ENCODE measurements around the gene ERLEC1.
A peak's percentile ranks its signal among the peaks of the same experiment; 100 is the strongest.
"Not testable (repeated sequence)": the region's sequence is repeated elsewhere in the genome, so short reads cannot be mapped to it uniquely, and the experiment has no call there.

Gene ERLEC1

DNA sequence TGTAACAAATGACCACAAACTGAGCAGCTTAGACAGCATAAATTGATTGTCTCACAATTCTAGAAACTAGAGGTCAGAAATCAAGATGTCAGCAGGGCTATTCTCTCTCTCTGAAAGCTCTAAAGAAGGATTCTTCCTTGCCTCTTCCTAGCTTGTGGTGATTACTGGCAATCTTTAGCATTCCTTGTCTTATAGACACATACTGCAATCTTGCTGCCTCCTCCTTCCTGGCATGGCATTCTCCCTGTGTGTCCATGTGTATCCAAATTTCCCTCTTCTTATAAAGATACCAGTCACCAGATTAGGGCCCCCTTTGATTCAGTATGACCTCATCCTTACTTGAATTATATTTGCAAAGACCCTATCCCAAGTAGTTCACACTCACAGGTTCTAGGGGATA lies 2.4 kb upstream of the ERLEC1 start:
- DNase-seq: no peak

DNA sequence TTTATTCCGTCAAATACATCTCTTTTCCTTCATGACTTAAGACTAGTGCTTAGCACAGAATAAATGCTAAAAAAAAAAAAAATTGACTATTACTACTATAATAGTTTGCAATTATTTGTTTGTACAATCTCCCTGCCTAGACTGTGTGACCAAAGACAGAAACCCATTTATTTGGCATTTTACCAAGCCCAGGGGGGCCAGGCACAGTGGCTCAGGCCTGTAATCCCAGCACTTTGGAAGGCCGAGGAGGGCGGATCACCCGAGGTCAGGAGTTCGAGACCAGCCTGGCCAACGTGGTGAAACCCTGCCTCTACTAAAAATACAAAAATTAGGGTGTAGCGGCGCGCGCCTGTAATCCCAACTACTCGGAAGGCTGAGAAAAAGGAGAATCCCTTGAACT lies 1.5 kb upstream of the ERLEC1 start:
- DNase-seq: no peak

DNA sequence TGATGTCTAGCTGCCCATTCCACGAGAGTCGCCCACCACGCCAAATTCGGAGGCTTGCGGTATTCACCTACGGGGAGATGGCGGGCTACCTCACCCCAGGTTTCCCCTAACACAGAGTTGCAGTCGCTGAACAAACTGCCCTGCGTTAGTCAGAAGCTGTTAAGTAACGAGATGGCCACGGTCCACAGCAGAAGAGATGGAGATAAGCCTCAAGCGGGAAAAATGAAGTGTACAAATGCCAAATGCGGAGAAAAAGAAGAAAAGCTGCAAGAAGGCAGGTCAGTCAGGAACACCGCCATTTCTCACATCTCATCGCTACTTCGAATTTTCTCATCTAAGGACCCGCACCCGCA lies 516 bp upstream of the ERLEC1 start:
- peak; percentile 20 for DNase-seq

DNA sequence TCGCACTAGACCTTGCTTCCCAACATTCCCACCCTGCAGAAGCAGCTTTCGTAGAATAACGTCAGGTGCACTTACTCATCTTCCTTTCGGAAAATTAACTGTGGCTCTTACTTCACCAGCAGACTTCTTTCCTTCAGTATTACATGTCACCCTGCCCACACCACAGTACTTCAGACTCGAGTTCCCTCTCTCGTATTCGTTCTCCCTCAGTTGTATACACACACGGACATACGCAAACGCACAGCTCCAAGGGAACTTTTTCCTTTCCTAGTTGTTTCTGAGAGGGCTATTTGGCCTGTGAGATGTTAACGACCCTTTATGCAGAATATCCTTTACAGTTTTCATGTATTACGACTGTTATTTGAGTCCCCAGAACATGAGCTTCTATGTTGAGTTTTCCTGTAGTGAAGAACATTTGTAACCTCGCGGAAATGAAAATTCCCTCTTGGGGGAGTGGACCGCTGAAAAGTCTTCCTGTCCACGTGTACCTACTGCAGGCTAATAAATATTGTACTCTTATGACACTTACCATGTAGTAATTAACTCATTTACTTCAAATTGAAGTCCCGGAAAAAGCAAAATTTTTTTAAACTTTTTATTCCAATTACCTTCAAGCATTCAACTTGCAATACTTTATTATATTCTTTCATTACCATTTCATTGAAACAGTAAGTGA lies 908 bp downstream of the ERLEC1 start:
- DNase-seq: no peak

DNA sequence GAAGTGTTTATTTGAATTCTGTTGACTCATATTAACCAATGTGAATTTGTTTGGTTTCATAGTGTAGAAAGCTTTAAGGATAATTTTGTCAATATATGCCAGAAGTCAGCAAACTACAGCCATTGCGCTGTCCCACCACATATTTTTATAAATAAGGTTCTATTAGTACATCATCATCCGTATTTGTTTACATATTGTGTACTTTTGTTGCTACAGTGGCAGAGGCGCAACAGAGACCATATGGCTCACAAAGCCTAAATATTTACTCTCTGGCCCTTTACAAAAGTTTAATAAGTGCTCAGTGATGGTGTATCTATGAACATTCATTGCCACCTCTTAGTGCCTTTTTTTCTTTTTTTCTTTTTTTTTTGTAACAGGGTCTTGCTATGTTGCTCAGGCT lies 6.4 kb downstream of the ERLEC1 start:
- DNase-seq: no peak

DNA sequence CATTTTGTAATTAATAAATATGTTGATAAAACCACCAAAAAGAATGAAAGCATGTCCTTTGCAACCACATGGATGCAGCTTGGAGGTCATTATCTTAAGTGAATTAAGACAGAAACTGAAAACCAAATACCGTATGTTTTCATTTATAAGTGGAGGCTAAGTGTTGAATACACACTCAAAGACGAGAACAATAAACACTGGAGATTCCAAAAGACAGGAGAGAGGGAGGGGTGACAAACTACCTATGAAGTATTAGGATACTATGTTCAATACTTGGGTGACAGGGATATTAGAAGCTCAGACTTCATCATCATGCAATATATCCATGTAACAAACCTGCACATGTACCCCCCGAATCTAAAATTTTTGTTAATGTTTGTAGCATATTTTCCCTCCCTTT lies 7.0 kb downstream of the ERLEC1 start:
- no peak for DNase-seq

DNA sequence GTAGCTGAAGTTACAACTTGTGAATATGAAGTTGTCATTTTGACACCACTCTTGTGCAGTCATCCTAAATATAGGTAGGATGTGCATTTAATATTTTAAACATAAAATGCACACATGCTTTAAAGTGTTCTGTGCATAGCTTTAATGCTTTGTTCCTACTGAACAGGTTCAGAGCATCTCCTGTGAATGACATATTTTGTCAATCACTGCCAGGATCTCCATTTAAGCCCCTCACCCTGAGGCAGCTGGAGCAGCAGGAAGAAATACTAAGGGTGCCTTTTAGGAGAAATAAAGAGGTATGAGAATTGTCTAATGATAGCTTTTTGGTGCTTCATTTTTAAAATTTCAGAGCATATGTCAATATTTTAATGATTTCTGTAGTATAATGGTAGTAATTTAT lies 14.7 kb downstream of the ERLEC1 start:
- no peak for DNase-seq

DNA sequence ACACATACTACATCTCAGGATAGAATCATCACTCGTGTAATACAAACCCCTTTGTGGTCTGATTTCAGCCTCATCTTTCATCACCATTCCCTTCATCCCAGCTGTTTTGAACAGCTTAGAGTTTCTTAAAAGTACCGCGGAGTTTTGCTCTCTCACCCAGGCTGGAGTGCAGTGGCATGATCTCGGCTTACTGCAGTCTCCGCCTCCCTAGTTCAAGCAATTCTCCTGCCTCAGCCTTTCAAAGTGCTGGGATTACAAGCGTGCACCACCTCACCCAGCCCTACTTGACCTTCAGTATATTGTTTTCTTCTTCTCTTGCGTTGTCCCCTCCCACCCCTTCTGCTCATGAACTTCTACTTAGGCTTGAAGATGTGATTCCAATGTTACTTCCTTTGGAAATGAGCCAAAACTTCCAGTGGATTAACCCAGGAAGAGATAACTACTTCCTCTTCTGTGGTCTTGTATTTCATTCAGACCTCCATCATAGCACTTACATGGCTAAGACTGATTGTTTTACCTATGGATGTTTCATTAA lies 15.8 kb downstream of the ERLEC1 start:
- DNase-seq: no peak

DNA sequence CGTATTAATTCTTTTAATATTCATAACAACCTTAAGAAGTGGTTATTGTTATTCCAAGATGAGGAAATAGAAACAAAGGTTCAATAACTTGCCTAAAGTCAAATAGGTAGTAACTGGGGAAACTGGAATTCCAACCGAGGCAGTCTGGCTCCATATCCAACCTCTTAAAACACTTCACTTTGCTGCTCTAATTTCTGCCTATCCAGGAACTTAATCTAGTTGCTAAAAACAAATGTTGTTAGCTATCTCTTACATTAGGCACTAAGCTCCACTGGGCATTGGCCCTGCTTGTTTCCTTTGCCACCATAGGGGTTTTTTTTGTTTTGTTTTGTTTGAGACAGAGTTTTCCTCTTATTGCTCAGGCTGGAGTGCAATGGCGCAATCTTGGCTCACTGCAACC lies 24.8 kb downstream of the ERLEC1 start:
- no peak for DNase-seq

DNA sequence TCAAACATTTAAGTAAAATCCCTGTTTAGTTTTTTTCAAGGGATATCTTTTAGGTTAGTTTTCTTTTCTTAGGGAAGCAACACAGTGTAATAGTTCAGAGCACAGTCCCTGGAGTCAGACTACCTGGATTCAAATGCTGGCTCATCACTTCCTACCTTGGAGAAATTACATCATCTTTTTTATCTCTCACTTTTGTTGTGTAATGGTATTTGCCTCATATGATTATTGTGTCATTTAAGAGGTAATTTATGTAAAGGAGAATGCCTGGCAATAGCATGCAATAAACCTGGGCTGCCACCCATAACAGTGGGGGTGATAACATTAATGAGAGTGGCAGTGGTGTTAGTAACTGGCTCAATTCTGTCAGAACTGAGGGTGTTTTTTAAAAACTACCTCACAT lies 26.3 kb downstream of the ERLEC1 start:
- no peak for DNase-seq

DNA sequence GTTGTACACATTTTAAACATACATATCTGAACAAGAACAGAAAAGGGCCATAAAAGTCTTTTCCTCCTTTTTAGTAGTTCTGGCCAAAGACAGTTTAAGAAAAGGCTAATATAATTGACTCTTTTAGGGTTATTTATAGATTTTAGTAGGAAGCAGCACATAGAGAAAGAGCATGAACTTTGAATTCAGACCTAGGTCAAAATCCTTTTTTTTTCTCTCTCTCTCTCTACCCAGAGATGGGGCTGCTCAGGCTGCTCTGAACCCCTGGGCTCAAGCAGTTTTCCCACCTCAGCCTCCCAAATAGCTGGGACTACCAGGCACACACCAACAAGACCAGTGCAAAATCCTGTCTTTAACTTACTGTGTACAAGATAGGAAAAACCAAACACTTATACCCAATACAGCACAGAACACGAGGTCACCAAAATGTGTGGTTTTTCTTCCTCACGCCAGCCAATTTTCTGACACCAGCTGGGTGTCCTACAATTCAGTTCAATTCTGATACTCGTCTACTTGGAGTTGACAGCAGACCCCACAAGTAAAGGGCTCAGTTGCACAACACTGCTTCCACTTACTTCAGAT lies 32.1 kb downstream of the ERLEC1 start:
- DNase-seq: no peak

DNA sequence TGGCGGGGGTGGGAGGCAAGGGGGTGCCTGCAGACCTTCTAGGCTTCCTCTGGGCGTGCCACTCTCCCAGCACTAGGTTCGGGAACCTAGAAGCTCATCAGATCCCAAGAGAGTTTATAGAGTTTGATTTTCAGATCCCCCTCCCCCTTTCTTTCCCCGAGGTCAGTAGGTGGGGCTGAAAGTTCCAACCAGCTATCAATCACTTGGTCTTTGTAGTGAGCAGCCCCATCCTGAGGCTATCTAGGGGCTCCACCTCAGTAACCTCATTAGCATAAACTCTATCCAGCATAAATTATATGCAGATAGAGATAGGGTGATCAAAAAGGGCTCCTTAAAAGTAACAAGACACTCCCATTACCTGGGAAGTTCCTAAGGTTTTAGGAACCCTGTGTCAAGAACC lies 32.8 kb downstream of the ERLEC1 start:
- DNase-seq: no peak

DNA sequence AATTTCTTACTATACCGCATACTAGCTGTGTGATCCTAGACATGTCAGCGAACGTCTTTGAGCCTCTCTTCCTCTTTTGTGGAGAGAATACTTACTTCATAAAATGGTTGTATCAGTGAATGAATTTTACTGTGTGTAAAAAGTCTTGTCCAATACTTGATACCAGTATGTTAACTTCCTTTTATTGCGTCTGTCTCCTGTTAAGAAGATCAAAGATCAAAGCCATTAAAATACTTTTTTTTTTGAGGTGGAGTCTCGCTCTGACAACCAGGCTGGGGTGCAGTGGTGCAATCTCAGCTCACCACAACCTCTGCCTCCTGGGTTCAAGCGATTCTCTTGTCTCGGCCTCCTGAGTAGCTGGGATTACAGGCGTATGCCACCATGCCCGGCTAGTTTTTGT lies 33.2 kb downstream of the ERLEC1 start:
- no peak for DNase-seq

DNA sequence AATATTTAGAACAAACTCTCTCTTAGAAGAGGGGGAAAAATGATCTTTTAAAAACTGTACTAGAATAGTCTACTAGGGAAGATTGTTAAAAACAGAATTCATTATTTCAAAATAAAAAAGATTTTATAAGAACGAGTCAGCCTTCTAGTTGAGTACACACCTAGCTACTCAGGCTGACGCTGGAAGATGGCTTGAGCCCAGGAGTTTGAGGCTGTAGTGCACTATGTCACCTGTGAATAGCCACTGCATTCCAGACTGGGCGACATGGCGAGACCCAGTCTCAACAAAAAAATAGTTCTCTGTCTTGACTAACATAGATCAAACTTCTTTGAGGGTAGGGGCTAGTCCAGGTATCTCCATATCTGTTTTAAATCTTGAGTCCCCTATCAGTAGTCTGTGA lies 33.9 kb downstream of the ERLEC1 start:
- no peak for DNase-seq

DNA sequence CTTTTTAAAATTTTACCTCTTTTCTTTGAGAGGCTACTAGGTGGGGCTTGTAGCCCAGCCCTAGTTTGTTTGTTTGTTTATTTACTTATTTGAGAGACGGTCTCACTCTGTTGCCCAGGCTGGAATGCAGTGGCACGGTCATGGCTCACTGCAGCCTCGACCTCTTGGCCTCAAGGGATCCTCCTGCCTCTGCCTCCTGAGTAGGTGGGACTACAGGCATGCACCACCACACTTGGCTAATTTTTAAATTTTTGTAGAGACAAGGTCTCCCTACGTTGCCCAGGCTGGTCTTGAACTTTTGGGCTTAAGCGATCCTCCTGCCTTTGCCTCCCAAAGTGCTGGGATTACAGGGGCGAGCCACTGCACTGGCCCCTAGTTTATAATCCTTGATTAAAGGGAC lies 35.0 kb downstream of the ERLEC1 start:
- DNase-seq: no peak

DNA sequence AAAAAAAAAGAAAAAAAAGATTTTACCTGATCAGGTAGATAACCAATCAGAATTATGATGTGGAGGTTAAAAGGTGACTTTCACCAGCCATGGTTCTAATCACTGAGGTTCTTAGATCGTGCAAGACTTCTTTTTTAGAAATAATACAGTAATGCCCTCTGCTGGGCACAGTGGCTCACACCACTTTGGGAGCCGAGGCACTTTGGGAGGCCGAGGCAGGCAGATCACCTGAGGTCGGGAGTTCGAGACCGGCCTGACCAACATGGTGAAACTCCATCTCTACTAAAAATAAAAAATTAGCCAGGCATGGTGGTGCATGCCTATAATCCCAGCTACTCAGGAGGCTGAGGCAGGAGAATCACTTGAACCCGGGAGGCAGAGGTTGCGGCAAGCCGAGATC lies 36.8 kb downstream of the ERLEC1 start:
- DNase-seq: peak; percentile 15

DNA sequence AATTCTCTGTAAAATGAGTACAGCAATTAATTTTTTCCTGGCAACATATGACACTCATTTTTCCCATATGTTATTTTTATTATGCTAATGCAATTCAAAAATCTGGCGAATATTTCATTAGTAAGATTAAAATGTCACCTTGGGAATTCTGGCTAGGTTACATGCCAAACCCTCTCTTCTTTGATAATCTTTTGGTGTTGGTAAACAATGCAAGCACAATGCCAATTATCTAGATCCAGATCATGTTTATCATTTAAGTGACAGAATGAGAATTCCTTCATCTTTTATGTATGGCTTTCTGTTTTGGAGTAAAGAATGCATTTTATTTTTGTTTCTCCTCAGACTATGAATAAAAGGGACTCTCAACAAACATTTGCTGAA lies 39.2 kb downstream of the ERLEC1 start:
- no peak for DNase-seq

DNA sequence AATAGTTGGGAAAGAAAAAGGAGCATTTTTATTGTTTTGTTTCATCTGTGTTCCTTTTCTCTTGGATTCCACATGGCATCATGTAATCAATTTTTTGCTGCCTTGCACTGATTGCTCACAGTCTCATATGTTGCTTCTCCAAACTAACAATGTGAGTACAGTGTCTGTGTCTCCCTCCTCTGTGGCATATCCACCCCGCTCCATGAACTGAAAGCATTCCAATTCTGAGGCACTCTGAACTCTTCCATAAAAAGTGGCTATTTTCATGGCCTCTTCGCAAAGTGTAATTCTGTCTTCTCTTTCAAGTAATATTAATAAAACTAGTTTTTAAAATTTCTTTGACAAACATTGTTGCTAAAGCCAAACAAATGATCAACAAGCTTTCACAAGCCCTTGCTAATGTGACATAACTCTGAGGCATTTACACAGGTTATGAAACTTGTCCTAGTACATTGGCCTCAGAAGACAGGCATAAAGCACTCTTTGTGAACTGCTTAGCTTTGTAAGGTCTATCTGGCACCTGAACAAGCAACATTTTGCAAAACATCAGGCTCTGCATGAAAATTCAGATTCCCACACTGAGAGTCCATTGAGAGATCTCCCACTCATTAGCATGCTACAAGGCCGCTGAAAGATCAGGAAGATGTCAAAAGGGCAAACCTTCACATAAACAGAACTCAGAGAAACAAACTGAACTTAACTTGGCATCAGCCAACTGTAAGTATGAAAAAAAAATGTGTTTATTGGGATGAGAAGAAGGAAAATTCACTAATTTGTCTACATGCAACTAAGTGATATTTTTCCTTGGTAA lies 39.9 kb downstream of the ERLEC1 start:
- DNase-seq: no peak

DNA sequence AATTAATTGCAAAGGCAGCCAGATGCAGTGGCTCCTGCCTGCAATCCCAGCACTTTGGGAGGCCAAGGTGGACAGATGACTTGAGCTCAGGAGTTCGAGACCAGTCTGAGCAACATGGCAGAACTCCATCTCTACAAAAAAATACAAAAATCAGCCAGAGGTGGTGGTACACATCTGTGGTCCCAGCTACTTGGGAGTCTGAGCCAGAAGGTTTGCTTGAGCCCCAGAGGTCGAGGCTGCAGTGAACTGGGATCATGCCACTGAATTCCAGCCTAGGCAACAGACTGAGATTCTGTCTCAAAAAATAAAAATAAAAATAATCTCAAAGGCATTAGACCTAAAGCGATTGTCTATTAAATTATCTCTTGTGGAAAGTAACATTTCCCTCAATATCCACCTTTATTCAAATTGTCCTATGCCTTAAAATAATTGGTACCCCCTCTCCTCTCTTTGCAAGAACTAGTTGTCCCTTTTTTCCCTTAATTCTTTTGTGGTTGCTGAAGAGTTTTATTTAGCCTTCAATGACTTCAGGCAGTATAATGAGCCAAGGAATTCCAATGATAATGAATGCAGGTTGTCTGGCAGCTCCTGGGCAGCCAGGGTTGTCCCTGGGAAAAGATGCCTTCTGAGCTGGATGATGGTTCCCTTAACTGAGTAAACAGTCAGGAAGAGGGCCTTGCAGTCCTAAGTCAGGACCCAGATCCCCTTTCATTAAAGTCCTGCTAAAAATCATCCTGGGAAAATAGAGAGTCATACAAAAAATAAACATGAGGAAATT lies 40.7 kb downstream of the ERLEC1 start:
- no peak for DNase-seq

DNA sequence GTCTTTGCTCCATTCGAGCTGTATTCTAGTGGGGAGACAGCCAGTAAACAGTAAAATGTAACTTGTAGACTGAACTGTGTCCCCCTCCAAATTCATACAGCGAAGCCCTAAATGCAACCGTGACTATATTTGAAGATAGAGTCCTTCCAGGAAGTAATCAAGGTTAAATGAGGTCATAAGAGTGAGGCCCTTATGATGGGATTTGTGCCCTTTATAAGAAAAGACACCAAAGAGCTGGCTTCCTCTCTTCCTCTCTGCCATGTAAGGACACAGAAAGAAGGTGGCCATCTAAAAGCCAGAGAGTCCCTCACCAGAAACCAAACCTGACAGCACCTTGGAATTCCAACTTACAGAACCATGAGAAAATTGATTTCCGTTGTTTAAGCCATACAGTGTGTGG lies 41.5 kb downstream of the ERLEC1 start:
- no peak for DNase-seq

DNA sequence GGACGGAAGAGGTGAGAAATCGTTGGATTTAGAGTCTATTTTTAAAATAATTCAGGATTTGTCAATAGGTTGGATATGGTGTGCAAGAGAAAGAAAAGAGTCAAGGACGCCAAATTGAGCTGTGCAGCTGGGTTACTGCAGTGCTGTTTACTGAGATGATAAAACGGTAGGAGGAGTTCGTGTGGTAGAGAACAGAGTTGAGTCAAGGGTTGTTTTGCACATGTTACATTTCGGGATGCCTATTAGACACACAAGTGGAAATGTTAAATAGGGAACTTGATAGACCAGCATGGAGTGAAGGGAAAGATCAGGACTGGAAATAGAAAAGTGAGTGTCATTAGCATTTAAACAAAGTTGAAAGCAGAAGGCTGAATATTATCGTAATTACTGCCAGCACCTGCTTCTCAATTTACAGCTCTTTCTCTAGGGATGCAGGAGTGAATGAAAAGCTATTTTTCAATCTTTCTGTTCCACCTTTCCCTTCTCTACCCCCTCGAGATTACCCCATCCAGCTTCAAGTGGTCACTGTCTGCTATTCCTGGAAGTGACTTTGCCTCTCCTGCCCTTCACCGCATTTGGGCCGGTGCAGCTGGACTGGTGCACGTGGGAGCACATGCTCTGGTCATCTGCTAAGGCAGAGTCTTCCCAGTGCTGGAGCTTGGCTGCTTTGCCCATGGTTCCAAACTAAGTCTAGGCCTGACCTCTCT lies 42.6 kb downstream of the ERLEC1 start:
- DNase-seq: no peak

DNA sequence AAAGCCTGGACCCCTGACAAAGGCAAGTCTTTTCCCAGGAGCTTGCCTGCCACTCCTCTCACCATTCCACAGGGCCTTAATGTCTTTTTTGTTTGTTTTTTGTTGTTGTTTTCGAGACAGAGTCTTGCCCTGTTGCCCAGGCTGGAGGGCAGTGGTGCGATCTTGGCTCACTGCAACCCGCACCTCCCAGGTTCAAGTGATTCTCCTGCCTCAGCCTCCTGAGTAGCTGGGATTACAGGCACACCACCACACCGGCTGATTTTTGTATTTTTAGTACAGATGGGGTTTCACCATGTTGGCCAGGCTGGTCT lies 43.1 kb downstream of the ERLEC1 start:
- DNase-seq: not testable (repeated sequence)

DNA sequence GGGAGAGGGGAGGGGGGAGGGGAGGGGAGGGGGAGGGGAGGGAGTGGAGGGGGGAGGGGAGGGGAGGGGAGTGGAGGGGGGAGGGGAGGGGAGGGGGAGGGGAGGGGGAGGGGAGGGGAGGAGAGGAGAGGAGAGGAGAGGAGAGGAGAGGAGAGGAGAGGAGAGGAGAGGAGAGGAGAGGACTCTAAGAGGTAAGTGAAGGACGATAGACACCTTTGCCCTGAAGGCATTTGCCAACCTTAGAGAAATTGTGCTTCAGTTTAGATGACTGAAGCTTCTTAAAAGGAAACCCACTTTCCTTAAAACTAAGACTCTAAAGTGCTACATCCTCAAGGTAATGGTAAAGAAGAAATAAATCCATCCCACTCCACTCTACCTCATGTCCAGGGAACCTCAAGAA lies 53.7 kb downstream of the ERLEC1 start:
- no peak for DNase-seq

Data from stimulated activated CD4-positive, alpha-beta T cell treated with anti-CD3 and anti-CD28 coated beads, Interleukin-1b, Interleukin-23, amount 100 ng/mL, for 48 hours (primary cell).